Ramos (cell line): ENCODE results near the gene PRDM16.

Experiments
- in situ Hi-C: fragments of 300-500 bp; cut with MboI; formaldehyde crosslinking; loops from one replicate; pipeline ENCODE4 v1.14.3; 2022; ENCODE audit warnings: low sequenced_read_pairs; ENCODE audit not compliant: unreplicated experiment

PRDM16 gene

GRCh38 chr1:3466366-3467075, 397.5 kb downstream of the PRDM16 start:
- in situ Hi-C loops, result no loop called here

GRCh38 chr1:3467096-3468036, 398.4 kb downstream of the PRDM16 start:
- in situ Hi-C loops, result no loop called here

GRCh38 chr1:3468236-3469103, 399.5 kb downstream of the PRDM16 start:
- in situ Hi-C loops, result no loop called here

GRCh38 chr1:3469104-3469848, 400.3 kb downstream of the PRDM16 start:
- in situ Hi-C loops, result no loop called here

GRCh38 chr1:3469849-3470649, 401.0 kb downstream of the PRDM16 start:
- in situ Hi-C loops, result no loop called here

GRCh38 chr1:3470650-3471355, 401.8 kb downstream of the PRDM16 start:
- in situ Hi-C loops, result no loop called here

GRCh38 chr1:3471356-3472087, 402.5 kb downstream of the PRDM16 start:
- in situ Hi-C loops, result no loop called here

GRCh38 chr1:3472088-3472850, 403.3 kb downstream of the PRDM16 start:
- in situ Hi-C loops, result no loop called here

- in situ Hi-C loops, result no loop called here
Observed at GRCh38 chr1:3472906-3473305, 403.9 kb downstream of the PRDM16 start.

- in situ Hi-C loops, result no loop called here
Observed at GRCh38 chr1:3473381-3473844, 404.4 kb downstream of the PRDM16 start.

- in situ Hi-C loops, result no loop called here
Observed at GRCh38 chr1:3474016-3474415, 405.0 kb downstream of the PRDM16 start.

GRCh38 chr1:3474421-3474820, 405.4 kb downstream of the PRDM16 start:
- in situ Hi-C loops, result no loop called here

- in situ Hi-C loops, result no loop called here
Observed at GRCh38 chr1:3475839-3476573, 407.0 kb downstream of the PRDM16 start.

GRCh38 chr1:3476666-3477065, 407.7 kb downstream of the PRDM16 start:
- in situ Hi-C loops, result no loop called here

GRCh38 chr1:3477241-3477995, 408.4 kb downstream of the PRDM16 start:
- in situ Hi-C loops, result no loop called here

- in situ Hi-C loops, result no loop called here
Observed at GRCh38 chr1:3478187-3478586, 409.2 kb downstream of the PRDM16 start.
